Heart left ventricle (tissue), 16 donors: ENCODE data around the gene CLEC16A. TPM values are rescaled to one million over a fixed set of nuclear protein-coding genes. Genes with fewer than 3 reads are reported as not detected.

Experiments
- ATAC-seq, 4 donors: fragments of 200-7000 bp; cut with Tn5 transposase; one replicate each; pipeline ENCODE4 v1.9.1; 2020 to 2022; ENCODE audit warnings: moderate library complexity in 4 of 4, mild to moderate bottlenecking in 3 of 4, moderate number of reproducible peaks in 1 of 4
- DNase-seq, 5 donors: peaks; one replicate each; pipeline ENCODE4 v3.0.0-alpha.2; 2020
- H3K27ac ChIP-seq, 12 donors: fragments of 200-600 bp; sonication (generic) in 4 of 12; one replicate each; pipeline versions ENCODE4 v1.5.0 to v1.8.0; 2016 to 2022; ENCODE audit warnings: mild to moderate bottlenecking in 2 of 12
- H3K27me3 ChIP-seq, 9 donors: fragments of 200-600 bp; sonication (generic) in 2 of 9; one replicate each; pipeline versions ENCODE4 v1.5.1 to v1.8.0; 2016 to 2022; ENCODE audit warnings: mild to moderate bottlenecking in 3 of 9
- H3K36me3 ChIP-seq, 9 donors: fragments of 200-600 bp; sonication (generic) in 2 of 9; one replicate each; pipeline versions ENCODE4 v1.5.0 to v1.8.0; 2018 to 2022; ENCODE audit warnings: mild to moderate bottlenecking in 2 of 9
- H3K4me1 ChIP-seq, 12 donors: fragments of 200-600 bp; sonication (generic) in 4 of 12; one replicate each; pipeline versions ENCODE4 v1.5.0 to v1.8.0; 2016 to 2022; ENCODE audit warnings: mild to moderate bottlenecking in 3 of 12
- H3K4me3 ChIP-seq, 12 donors: fragments of 200-600 bp; sonication (generic) in 4 of 12; one replicate each; pipeline versions ENCODE4 v1.5.0 to v1.8.0; 2017 to 2022; ENCODE audit warnings: mild to moderate bottlenecking in 9 of 12, moderate library complexity in 4 of 12
- H3K9me3 ChIP-seq, 12 donors: fragments of 200-600 bp; sonication (generic) in 4 of 12; one replicate each; pipeline versions ENCODE4 v1.5.0 to v1.8.0; 2016 to 2022; ENCODE audit warnings: mild to moderate bottlenecking in 1 of 12
- CTCF ChIP-seq, 12 donors: fragments of 200-600 bp; sonication (generic) in 4 of 12; IDR thresholded peaks; one replicate each; pipeline versions ENCODE4 v1.5.0 to v1.8.0; 2018 to 2022; ENCODE audit warnings: antibody characterized with exemption in 12 of 12, mild to moderate bottlenecking in 5 of 12
- POLR2A ChIP-seq, 2 donors: fragments of 450-650 bp; IDR thresholded peaks; one replicate each; pipeline ENCODE4 v1.6.1; 2017; ENCODE audit warnings: antibody characterized with exemption in 2 of 2, mild to moderate bottlenecking in 2 of 2, moderate library complexity in 2 of 2
- whole genome bisulfite sequencing, 4 donors: extraction: QIAGEN DNeasy Blood & Tissue Kit in 2 of 4; methylation state at CpG; one replicate each; pipeline versions ENCODE4 v1.1.5 to v1.1.7; 2013 to 2018; 5-methylcytosine and 5-hydroxymethylcytosine counted together
- intact Hi-C, 10 donors: fragments of 100-400 bp; cut with DNase I; formaldehyde crosslinking; loops; one replicate each; pipeline versions ENCODE4 v1.11.1 to v1.14.2; 2022
- polyA plus RNA-seq, 2 donors: library from polyadenylated mRNA; stranded (reverse); fragments of 200-250 nt; gene quantifications; one replicate each; pipeline ENCODE4 v1.2.3, GENCODE V29; 2013
- total RNA-seq, 9 donors: library from RNA; depleted of rRNA in 2 of 9; stranded (reverse); fragments of >200 nt in 2 of 9; fragmentation: NEBNext Ultra II Directional in 3 of 9; extraction: Animal tissue kit (Norgen Biotek cat#: 25700) in 3 of 9; gene quantifications; one replicate each; pipeline versions ENCODE4 v1.1.0 to v1.2.4, GENCODE V29; 2016 to 2023
- donor health status: ischemic (EF 13 %, LVEDD 7.1; RV severe dilation, severe dysfunction).
- donor health status: healthy with polysubstance abuse.
- donor health status: DM: no; HTN: yes; CAD: no.
- donor health status: DM: no; HTN: no; CAD: no.
- donor health status: ischemic (EF 25% LVEDD 6.9; RV normal size, moderate dysfunction).
- donor health status: ischemic (EF 25% LVEDD 5.7; RV mildly dilated, moderate dysfunction).
- donor health status: healthy.
- donor health status: DM: yes; HTN: yes; CAD: no.
- donor health status: ischemic (EF 35%, LVEDD 5.7; RV mildly dilated, moderate dysfunction).
- donor health status: nonischemic (EF 11% LVEDD 7.7; RV severe dilation, severe dysfunction).
- donor health status: DM: yes; HTN: yes; CAD: no.
- donor health status: PGD.
- donor health status: ischemic (EF 29% LVEDD 5.4; RV normal size, mild dysfunction).
- donor health status: nonischemic (EF 23%, LVEDD 6.1; RV moderate dilation, normal function).

The CLEC16A gene
- total and polyA plus RNA-seq, 11 donors: 13.8 to 41.1 (median 23.7) TPM

- ATAC-seq: no peak
- WGBS, 4 donors: 94 to 98% (median 97%) methylated on average over 4 of the region's 4 CpGs
- peaks cover 0 to 28% (median 11%) of the 10 kb centered on the region in 9 donors for H3K36me3 ChIP-seq
- peaks cover 0 to 40% (median 22%) of the 10 kb centered on the region in 12 donors for H3K4me1 ChIP-seq
- H3K4me3 ChIP-seq: no peak overlapping the region
- DNase-seq: peak in 1 of 5 donors; percentile 5
- no peak for TF ChIP-seq CTCF (IDR thresholded peaks at IDR 0.05)
- TF ChIP-seq POLR2A (IDR thresholded peaks at IDR 0.05): no peak
- H3K27ac ChIP-seq: no peak overlapping the region
- intact Hi-C loops: loop anchor here in 3 of 10 donors (10.0 kb wide), 3 partner anchors 61 to 89 kb away; partner anchors contain the start of gene SOCS1 (in 1 of the 3)
- H3K27me3 ChIP-seq: no peaks in the 10 kb centered on the region
- H3K9me3 ChIP-seq: peaks cover 0 to 5% (median 0%) of the 10 kb centered on the region in 12 donors
Measured at GRCh38 chr16:11165349-11165748, 221.0 kb downstream of the CLEC16A start.

- WGBS, 4 donors: 91 to 97% (median 94%) methylated on average over 12 to 22 of the region's 22 CpGs
- Histone ChIP-seq H3K36me3 (peaks cover 0 to 28% (median 11%) of the 10 kb centered on the region in 9 donors), H3K27me3 (no peaks in the 10 kb centered on the region), H3K4me3 (no peak overlapping the region), H3K27ac (no peak overlapping the region), H3K9me3 (no peaks in the 10 kb centered on the region), H3K4me1 (peaks cover 0 to 38% (median 20%) of the 10 kb centered on the region in 12 donors)
- TF ChIP-seq CTCF (IDR thresholded peaks at IDR 0.05) (no peak), POLR2A (IDR thresholded peaks at IDR 0.05) (no peak)
- DNase-seq (peak in 1 of 5 donors; percentile 12), ATAC-seq (no peak)
- intact Hi-C loops: loop anchor here in 3 of 10 donors (10.0 kb wide), 3 partner anchors 61 to 89 kb away; partner anchors contain the start of gene SOCS1 (in 1 of the 3)
Measured at GRCh38 chr16:11165894-11166665, 221.7 kb downstream of the CLEC16A start.

GRCh38 chr16:11167581-11167980, 223.2 kb downstream of the CLEC16A start:
- WGBS, 4 donors: 93 to 96% (median 95%) methylated on average over 6 of the region's 6 CpGs
- no peak for ATAC-seq
- Histone ChIP-seq H3K36me3 (peaks cover 0 to 28% (median 11%) of the 10 kb centered on the region in 9 donors), H3K27me3 (no peaks in the 10 kb centered on the region), H3K4me1 (peaks cover 0 to 23% (median 12%) of the 10 kb centered on the region in 12 donors), H3K27ac (no peak overlapping the region), H3K9me3 (no peaks in the 10 kb centered on the region), H3K4me3 (no peak overlapping the region)
- TF ChIP-seq CTCF (IDR thresholded peaks at IDR 0.05) (no peak), POLR2A (IDR thresholded peaks at IDR 0.05) (no peak)
- intact Hi-C loops: loop anchor here in 3 of 10 donors (10.0 kb wide), 3 partner anchors 63 to 87 kb away; partner anchors contain the start of gene SOCS1 (in 1 of the 3)
- peak in 1 of 5 donors; percentile 10 for DNase-seq
